GM12878 (cell line): ENCODE data around the gene MAZ. TPM values are rescaled to one million over a fixed set of nuclear protein-coding genes. Genes with fewer than 3 reads are reported as not detected.

Source experiments
- BHLHE40 ChIP-seq, 2 experiments: fragments of 450-650 bp in 1 of 2; IDR thresholded peaks; 2 replicates each; pipeline ENCODE4 v1.6.1; 2011 to 2017; ENCODE audit warnings: low read depth in 2 of 2, borderline replicate concordance in 1 of 2, improper control_type of control experiment in 1 of 2, low read length in 1 of 2, mild to moderate bottlenecking in 1 of 2
- BMI1 ChIP-seq: fragments of 450-650 bp; IDR thresholded peaks from 2 replicates; pipeline ENCODE4 v1.6.1; 2016; ENCODE audit warnings: mild to moderate bottlenecking, moderate library complexity, borderline replicate concordance
- CREM ChIP-seq: IDR thresholded peaks from 2 replicates; pipeline ENCODE4 v1.6.1; 2014; ENCODE audit warnings: antibody characterized with exemption, low read depth
- GABPA ChIP-seq: IDR thresholded peaks from 2 replicates; pipeline ENCODE4 v1.6.1; 2014; ENCODE audit warnings: antibody characterized with exemption, low read depth, mild to moderate bottlenecking, inconsistent platforms
- IKZF1 ChIP-seq: fragments of 450-650 bp; conservative IDR thresholded peaks from 2 replicates; pipeline ENCODE4 v1.6.1; 2017; ENCODE audit warnings: antibody characterized with exemption, mild to moderate bottlenecking
- JUND ChIP-seq: IDR thresholded peaks from 2 replicates; pipeline ENCODE4 v1.6.1; 2012; ENCODE audit warnings: low read depth, mild to moderate bottlenecking, low read length, improper control_type of control experiment, moderate library complexity
- KLF5 ChIP-seq: fragments of 450-650 bp; IDR thresholded peaks from 2 replicates; pipeline ENCODE4 v1.6.1; 2014; ENCODE audit warnings: mild to moderate bottlenecking; ENCODE audit not compliant: partially characterized antibody
- NR2C1 ChIP-seq: fragments of 450-650 bp; IDR thresholded peaks from 2 replicates; pipeline ENCODE4 v1.6.1; 2017; ENCODE audit warnings: antibody characterized with exemption, mild to moderate bottlenecking, moderate library complexity
- PAX8 ChIP-seq: fragments of 450-650 bp; IDR thresholded peaks from 2 replicates; pipeline ENCODE4 v1.6.1; 2017; ENCODE audit warnings: mild to moderate bottlenecking, moderate library complexity
- POLR2A ChIP-seq: IDR thresholded peaks from 2 replicates; pipeline ENCODE4 v1.6.1; 2011; ENCODE audit warnings: low read depth, mild to moderate bottlenecking, low read length
- POLR2AphosphoS5 ChIP-seq: IDR thresholded peaks from 2 replicates; pipeline ENCODE4 v1.6.1; 2011; ENCODE audit warnings: mild to moderate bottlenecking, low read length, inconsistent platforms
- RUNX3 ChIP-seq: IDR thresholded peaks from 2 replicates; pipeline ENCODE4 v1.6.1; 2012; ENCODE audit warnings: low read length, inconsistent platforms
- SMARCA5 ChIP-seq: fragments of 450-650 bp; IDR thresholded peaks from 2 replicates; pipeline ENCODE4 v1.6.1; 2017; ENCODE audit warnings: mild to moderate bottlenecking
- SP1 ChIP-seq: IDR thresholded peaks from one replicate; pipeline ENCODE4 v1.6.1; 2011; ENCODE audit warnings: low read depth, low read length
- SRF ChIP-seq, 2 experiments: IDR thresholded peaks; 2 replicates each; pipeline ENCODE4 v1.6.1; 2011; ENCODE audit warnings: low read depth in 2 of 2, low read length in 2 of 2, mild to moderate bottlenecking in 1 of 2, moderate library complexity in 1 of 2
- TCF12 ChIP-seq: IDR thresholded peaks from 2 replicates; pipeline ENCODE4 v1.6.1; 2011; ENCODE audit warnings: low read depth, mild to moderate bottlenecking, low read length
- YY1 ChIP-seq: IDR thresholded peaks from 2 replicates; pipeline ENCODE4 v1.6.1; 2011; ENCODE audit warnings: low read depth, mild to moderate bottlenecking, low read length
- ZBED1 ChIP-seq: IDR thresholded peaks from 2 replicates; pipeline ENCODE4 v1.6.1; 2016; ENCODE audit warnings: borderline replicate concordance
- polyA plus RNA-seq, 11 experiments: library from polyadenylated mRNA; depleted of rRNA in 4 of 11; unstranded in 6 of 11; stranded (reverse) in 5 of 11; fragments of >200 nt; fragmentation: Nextera tagmentation in 4 of 11; fragmentation: Illumina TruSeq in 1 of 11; extraction: Ambion mirVana in 4 of 11; extraction: Trizol in 1 of 11; gene quantifications; 1 replicate in 1 of 11; 2 replicates in 10 of 11; pipeline versions ENCODE4 v1.2.1 to v1.2.3, GENCODE V29; 2011 to 2016; ENCODE audit warnings: inconsistent platforms in 2 of 11, missing spikeins in 2 of 11, low read depth in 1 of 11
- total RNA-seq, 4 experiments: library from RNA; depleted of rRNA in 3 of 4; stranded (reverse); fragments of >200 nt in 3 of 4; fragmentation: Illumina TruSeq in 1 of 4; extraction: Trizol in 1 of 4; gene quantifications; 2 replicates each; pipeline versions ENCODE4 v1.2.1 to v1.2.3, GENCODE V29; 2013 to 2021
- TF ChIP-seq, protein P1 (sequence below): fragments of 450-650 bp; IDR thresholded peaks from 2 replicates; pipeline ENCODE4 v1.6.1; 2016; ENCODE audit warnings: mild to moderate bottlenecking
- TF ChIP-seq, protein P2 (sequence below), 3 experiments: IDR thresholded peaks in 2 of 3; conservative IDR thresholded peaks in 1 of 3; 2 replicates each; pipeline ENCODE4 v1.5.1; 2011; ENCODE audit warnings: low read depth in 3 of 3, low read length in 3 of 3, mild to moderate bottlenecking in 3 of 3, control low read depth in 2 of 3, moderate library complexity in 2 of 3, inconsistent platforms in 1 of 3, mixed read lengths in 1 of 3; ENCODE audit not compliant: control insufficient read depth in 2 of 3, insufficient read depth in 1 of 3; ENCODE audit errors: extremely low read depth in 1 of 3
- TF ChIP-seq, protein P3 (sequence below): fragments of 450-650 bp; IDR thresholded peaks from 2 replicates; pipeline ENCODE4 v1.6.1; 2017; ENCODE audit warnings: borderline replicate concordance

MAZ gene
- total and polyA plus RNA-seq, 10 of the 15 experiments (the other 5 are each of a cell fraction or from before 2014, with no cell fraction given): 23.9 to 309 (median 116) TPM

DNA sequence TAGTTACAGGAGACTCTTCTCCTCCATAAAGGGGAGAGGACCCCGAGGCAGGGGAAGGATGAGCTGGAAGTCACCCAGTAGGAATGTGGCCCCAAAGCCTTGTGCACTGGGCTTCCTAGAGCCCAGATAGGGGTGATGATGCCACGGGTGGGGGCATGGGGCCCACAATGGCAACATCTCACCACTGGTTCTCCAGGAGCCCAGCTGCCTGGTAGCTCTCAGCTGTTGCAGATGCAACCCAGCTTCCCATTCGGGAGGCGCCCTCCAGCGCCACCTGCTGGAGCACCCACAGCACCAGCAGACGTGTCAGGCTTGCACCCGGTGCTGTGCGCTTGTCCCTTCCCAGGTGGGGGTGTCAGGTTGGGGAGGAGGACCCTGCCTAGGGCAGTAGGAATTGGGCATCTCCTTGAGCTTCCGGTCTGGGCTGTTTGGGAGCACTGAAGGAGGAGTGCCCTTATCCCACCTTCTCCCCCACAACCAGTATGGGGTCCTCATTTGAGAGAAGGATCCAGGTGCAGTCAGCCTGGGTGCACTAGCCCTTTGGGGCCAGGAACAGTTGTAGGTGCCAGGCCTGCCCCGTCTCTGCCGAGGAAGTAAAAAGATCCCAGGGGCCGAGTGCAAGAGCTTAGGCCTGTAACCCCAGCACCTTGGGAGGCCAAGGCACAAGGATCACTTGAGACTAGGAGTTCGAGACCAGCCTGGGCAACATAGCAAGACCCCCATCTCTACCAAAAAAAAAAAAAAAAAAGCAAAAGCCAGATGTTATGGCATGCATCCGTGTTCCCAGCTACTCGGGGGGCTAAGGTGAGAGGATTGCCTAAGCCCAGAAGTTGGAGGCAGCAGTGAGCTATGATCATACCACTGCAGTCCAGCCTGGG, 42.3 kb downstream of the MAZ start (continued):
- TF ChIP-seq JUND (no peak), KLF5 (no peak), NR2C1 (no peak), TCF12 (peak; percentile 57; the same call in 1 of the 2 replicates), POLR2AphosphoS5 (peak; percentile 31; the same call in 1 of the 2 replicates), RUNX3 (peak; percentile 33; the same call in 1 of the 2 replicates), CREM (no peak), BMI1 (no peak), GABPA (no peak), YY1 (peak; percentile 77), BHLHE40 (IDR thresholded peaks at IDR 0.05; ENCODE audit: borderline replicate concordance in 1 of 2, low read depth in 2 of 2, low read length in 1 of 2) (peak; percentile 23 to 41; a peak in 1 of 4 replicates), ZBED1 (no peak), POLR2A (peak; percentile 51), PAX8 (no peak), SMARCA5 (peak; percentile 64; the same call in 1 of the 2 replicates), IKZF1 (0 out of 2 replicates have a peak, but pooled peaks have one; percentile 47), SP1 (peak; percentile 32), SRF (IDR thresholded peaks at IDR 0.05; ENCODE audit: low read depth in 2 of 2, low read length in 2 of 2) (no peak)
- TF ChIP-seq, protein P1, sequence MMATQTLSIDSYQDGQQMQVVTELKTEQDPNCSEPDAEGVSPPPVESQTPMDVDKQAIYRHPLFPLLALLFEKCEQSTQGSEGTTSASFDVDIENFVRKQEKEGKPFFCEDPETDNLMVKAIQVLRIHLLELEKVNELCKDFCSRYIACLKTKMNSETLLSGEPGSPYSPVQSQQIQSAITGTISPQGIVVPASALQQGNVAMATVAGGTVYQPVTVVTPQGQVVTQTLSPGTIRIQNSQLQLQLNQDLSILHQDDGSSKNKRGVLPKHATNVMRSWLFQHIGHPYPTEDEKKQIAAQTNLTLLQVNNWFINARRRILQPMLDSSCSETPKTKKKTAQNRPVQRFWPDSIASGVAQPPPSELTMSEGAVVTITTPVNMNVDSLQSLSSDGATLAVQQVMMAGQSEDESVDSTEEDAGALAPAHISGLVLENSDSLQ: no peak
- TF ChIP-seq, protein P2, sequence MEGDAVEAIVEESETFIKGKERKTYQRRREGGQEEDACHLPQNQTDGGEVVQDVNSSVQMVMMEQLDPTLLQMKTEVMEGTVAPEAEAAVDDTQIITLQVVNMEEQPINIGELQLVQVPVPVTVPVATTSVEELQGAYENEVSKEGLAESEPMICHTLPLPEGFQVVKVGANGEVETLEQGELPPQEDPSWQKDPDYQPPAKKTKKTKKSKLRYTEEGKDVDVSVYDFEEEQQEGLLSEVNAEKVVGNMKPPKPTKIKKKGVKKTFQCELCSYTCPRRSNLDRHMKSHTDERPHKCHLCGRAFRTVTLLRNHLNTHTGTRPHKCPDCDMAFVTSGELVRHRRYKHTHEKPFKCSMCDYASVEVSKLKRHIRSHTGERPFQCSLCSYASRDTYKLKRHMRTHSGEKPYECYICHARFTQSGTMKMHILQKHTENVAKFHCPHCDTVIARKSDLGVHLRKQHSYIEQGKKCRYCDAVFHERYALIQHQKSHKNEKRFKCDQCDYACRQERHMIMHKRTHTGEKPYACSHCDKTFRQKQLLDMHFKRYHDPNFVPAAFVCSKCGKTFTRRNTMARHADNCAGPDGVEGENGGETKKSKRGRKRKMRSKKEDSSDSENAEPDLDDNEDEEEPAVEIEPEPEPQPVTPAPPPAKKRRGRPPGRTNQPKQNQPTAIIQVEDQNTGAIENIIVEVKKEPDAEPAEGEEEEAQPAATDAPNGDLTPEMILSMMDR (IDR thresholded peaks at IDR 0.05 in 2 of 3, conservative IDR thresholded peaks at IDR 0.05 in 1 of 3; ENCODE audit: control insufficient read depth in 2 of 3, extremely low read depth in 1 of 3, insufficient read depth in 1 of 3, low read depth in 3 of 3, low read length in 3 of 3): peak; percentile 88 to 98 (median 90)
- TF ChIP-seq, protein P3, sequence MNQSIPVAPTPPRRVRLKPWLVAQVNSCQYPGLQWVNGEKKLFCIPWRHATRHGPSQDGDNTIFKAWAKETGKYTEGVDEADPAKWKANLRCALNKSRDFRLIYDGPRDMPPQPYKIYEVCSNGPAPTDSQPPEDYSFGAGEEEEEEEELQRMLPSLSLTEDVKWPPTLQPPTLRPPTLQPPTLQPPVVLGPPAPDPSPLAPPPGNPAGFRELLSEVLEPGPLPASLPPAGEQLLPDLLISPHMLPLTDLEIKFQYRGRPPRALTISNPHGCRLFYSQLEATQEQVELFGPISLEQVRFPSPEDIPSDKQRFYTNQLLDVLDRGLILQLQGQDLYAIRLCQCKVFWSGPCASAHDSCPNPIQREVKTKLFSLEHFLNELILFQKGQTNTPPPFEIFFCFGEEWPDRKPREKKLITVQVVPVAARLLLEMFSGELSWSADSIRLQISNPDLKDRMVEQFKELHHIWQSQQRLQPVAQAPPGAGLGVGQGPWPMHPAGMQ: no peak
